HCT116 (cell line): ENCODE measurements around the gene FAM53A. TPM values are rescaled to one million over a fixed set of nuclear protein-coding genes. Genes with fewer than 3 reads are reported as not detected.

Experiments
- ATAC-seq: fragments of 200-7000 bp; cut with Tn5 transposase; 2 replicates; pipeline ENCODE4 v1.9.1; 2020; ENCODE audit warnings: mild to moderate bottlenecking, moderate library complexity
- BruUV-seq: library from RNA; stranded (reverse); fragments of 400-500 nt; replicated peaks from 2 replicates; lab custom pipeline; 2021; lab: Mats Ljungman, UMichigan
- CTCF ChIA-PET: fragments of 300-600 bp; sonication (Branson Sonifier 250); formaldehyde crosslinking; loops from one replicate; lab custom pipeline; 2021; ENCODE audit warnings: antibody characterized with exemption; lab: Charles Lee
- POLR2A ChIA-PET: fragments of 300-600, 350-600 bp; sonication (Branson Sonifier 250); formaldehyde crosslinking; loops from one replicate; lab custom pipeline; 2021; ENCODE audit warnings: antibody characterized with exemption; lab: Charles Lee
- RAD21 ChIA-PET, 2 experiments: fragments of 300-600 bp; sonication (Branson Sonifier 250); formaldehyde crosslinking; loops; one replicate each; lab custom pipeline; 2023; ENCODE audit warnings: low total read pairs in 2 of 2; ENCODE audit not compliant: uncharacterized antibody in 2 of 2, unreplicated experiment in 2 of 2, low non-redundant PET in 1 of 2; lab: Charles Lee
- DNase-seq: peaks from one replicate; pipeline ENCODE4 v3.0.0-alpha.2; 2010; ENCODE audit warnings: low read depth, low spot score
- H2AFZ ChIP-seq: fragments of 200-600 bp; shearing (Covaris generic), sonication (generic); 2 replicates; pipeline ENCODE4 v1.6.1; 2017; ENCODE audit warnings: low read depth, mixed run types, mixed read lengths, antibody characterized with exemption, low read length; ENCODE audit not compliant: poor library complexity, severe bottlenecking
- H3K27ac ChIP-seq: 2 replicates; pipeline ENCODE4 v1.5.1; 2012; ENCODE audit warnings: low read depth, low read length
- H3K27me3 ChIP-seq: fragments of 200-600 bp; sonication (generic); 2 replicates; pipeline ENCODE4 v1.6.1; 2016; ENCODE audit warnings: mixed run types, low read length, mixed read lengths; ENCODE audit not compliant: insufficient read depth
- H3K36me3 ChIP-seq, 2 experiments: fragments of 200-500 bp in 1 of 2; fragments of 200-600 bp in 1 of 2; sonication (Bioruptor generic) in 1 of 2; sonication (generic) in 1 of 2; 2 replicates each; pipeline versions ENCODE4 v1.5.1 to v1.6.1; 2014 to 2016; ENCODE audit warnings: low read length in 2 of 2, inconsistent platforms in 1 of 2, mixed read lengths in 1 of 2, mixed run types in 1 of 2; ENCODE audit not compliant: insufficient read depth in 2 of 2, control insufficient read depth in 1 of 2
- H3K4me1 ChIP-seq, 2 experiments: fragments of 200-600 bp in 1 of 2; sonication (generic) in 1 of 2; 2 replicates each; pipeline versions ENCODE4 v1.5.1 to v1.6.1; 2012 to 2017; ENCODE audit warnings: low read length in 2 of 2, inconsistent platforms in 1 of 2, mild to moderate bottlenecking in 1 of 2, mixed read lengths in 1 of 2, mixed run types in 1 of 2, moderate library complexity in 1 of 2; ENCODE audit not compliant: insufficient read depth in 2 of 2, control insufficient read depth in 1 of 2
- H3K4me2 ChIP-seq: fragments of 200-600 bp; sonication (generic); 2 replicates; pipeline ENCODE4 v1.6.1; 2017; ENCODE audit warnings: mixed run types, low read length, mixed read lengths
- H3K4me3 ChIP-seq, 2 experiments: fragments of 200-600 bp in 1 of 2; sonication (generic) in 1 of 2; replicated peaks in 1 of 2; 2 replicates each; pipeline ENCODE4 v1.5.1; 2011 to 2016; ENCODE audit warnings: low read length in 2 of 2, control low read depth in 1 of 2, low read depth in 1 of 2, mild to moderate bottlenecking in 1 of 2, mixed read lengths in 1 of 2, mixed run types in 1 of 2
- H3K79me2 ChIP-seq: fragments of 200-600 bp; sonication (generic); 2 replicates; pipeline ENCODE4 v1.6.1; 2017; ENCODE audit warnings: mild to moderate bottlenecking, mixed run types, low read length, moderate library complexity, mixed read lengths; ENCODE audit not compliant: insufficient read depth
- H3K9ac ChIP-seq: fragments of 200-600 bp; sonication (generic); 2 replicates; pipeline ENCODE4 v1.6.1; 2016; ENCODE audit warnings: low read length, mixed read lengths
- H3K9me2 ChIP-seq: fragments of 200-600 bp; sonication (generic), shearing (Covaris generic); 2 replicates; pipeline ENCODE4 v1.6.1; 2017; ENCODE audit warnings: mixed run types, mild to moderate bottlenecking, moderate library complexity; ENCODE audit not compliant: insufficient read depth
- H3K9me3 ChIP-seq, 2 experiments: fragments of 200-500 bp in 1 of 2; fragments of 200-600 bp in 1 of 2; sonication (Bioruptor generic) in 1 of 2; sonication (generic) in 1 of 2; 2 replicates each; pipeline ENCODE4 v1.6.1; 2014 to 2017; ENCODE audit warnings: low read length in 2 of 2, mixed read lengths in 2 of 2, inconsistent platforms in 1 of 2, low read depth in 1 of 2, mild to moderate bottlenecking in 1 of 2, mixed run types in 1 of 2, moderate library complexity in 1 of 2; ENCODE audit not compliant: control insufficient read depth in 1 of 2, insufficient read depth in 1 of 2
- H4K20me1 ChIP-seq: fragments of 200-600 bp; sonication (generic), shearing (Covaris generic); 2 replicates; pipeline ENCODE4 v1.6.1; 2017; ENCODE audit warnings: mixed run types, mild to moderate bottlenecking, moderate library complexity; ENCODE audit not compliant: insufficient read depth
- CBX3 ChIP-seq: IDR thresholded peaks from 2 replicates; pipeline ENCODE4 v1.6.1; 2012; ENCODE audit warnings: low read depth
- CEBPB ChIP-seq: IDR thresholded peaks from 2 replicates; pipeline ENCODE4 v1.6.1; 2012; ENCODE audit warnings: low read depth
- CTCF ChIP-seq, 3 experiments: fragments of 200-600 bp in 1 of 3; sonication (generic) in 1 of 3; IDR thresholded peaks in 2 of 3; conservative IDR thresholded peaks in 1 of 3; 2 replicates each; pipeline ENCODE4 v1.5.1; 2012 to 2017; ENCODE audit warnings: low read depth in 2 of 3, low read length in 2 of 3, antibody characterized with exemption in 1 of 3, borderline replicate concordance in 1 of 3, control low read depth in 1 of 3, mild to moderate bottlenecking in 1 of 3, mixed read lengths in 1 of 3, mixed run types in 1 of 3, moderate library complexity in 1 of 3; ENCODE audit not compliant: insufficient read depth in 1 of 3
- EGR1 ChIP-seq: IDR thresholded peaks from 2 replicates; pipeline ENCODE4 v1.6.1; 2012; ENCODE audit warnings: low read depth
- ELF1 ChIP-seq: IDR thresholded peaks from 2 replicates; pipeline ENCODE4 v1.6.1; 2012; ENCODE audit warnings: low read depth, borderline replicate concordance
- EZH2 ChIP-seq: fragments of 200-600 bp; sonication (generic); IDR thresholded peaks from 2 replicates; pipeline ENCODE4 v1.6.1; 2017; ENCODE audit warnings: antibody characterized with exemption, mixed run types
- MAX ChIP-seq: IDR thresholded peaks from 2 replicates; pipeline ENCODE4 v1.6.1; 2012
- POLR2AphosphoS5 ChIP-seq: IDR thresholded peaks from 2 replicates; pipeline ENCODE4 v1.6.1; 2011; ENCODE audit warnings: mild to moderate bottlenecking, low read depth, low read length, moderate library complexity
- REST ChIP-seq: IDR thresholded peaks from 2 replicates; pipeline ENCODE4 v1.6.1; 2012; ENCODE audit warnings: low read depth
- SIN3A ChIP-seq: IDR thresholded peaks from 2 replicates; pipeline ENCODE4 v1.6.1; 2012; ENCODE audit warnings: low read depth
- SP1 ChIP-seq: IDR thresholded peaks from 2 replicates; pipeline ENCODE4 v1.6.1; 2012; ENCODE audit warnings: low read depth
- TCF7L2 ChIP-seq: IDR thresholded peaks from 2 replicates; pipeline ENCODE4 v1.7.0; 2011; ENCODE audit warnings: borderline replicate concordance, inconsistent platforms; ENCODE audit not compliant: insufficient read depth, insufficient read length; ENCODE audit errors: extremely low read depth
- YY1 ChIP-seq: IDR thresholded peaks from 2 replicates; pipeline ENCODE4 v1.6.1; 2011; ENCODE audit warnings: low read length, low read depth, moderate library complexity, mild to moderate bottlenecking; ENCODE audit not compliant: insufficient replicate concordance; ENCODE audit errors: extremely low read depth
- ZBTB33 ChIP-seq: IDR thresholded peaks from 2 replicates; pipeline ENCODE4 v1.6.1; 2011; ENCODE audit warnings: mild to moderate bottlenecking, low read length, moderate library complexity; ENCODE audit not compliant: insufficient replicate concordance; ENCODE audit errors: extremely low read depth
- ZFX ChIP-seq: fragments of 450-650 bp; IDR thresholded peaks from 2 replicates; pipeline ENCODE4 v1.6.1; 2017
- ZNF274 ChIP-seq: fragments of 200-500 bp; sonication (Bioruptor generic); IDR thresholded peaks from 2 replicates; pipeline ENCODE4 v1.6.1; 2014; ENCODE audit warnings: mild to moderate bottlenecking, low read depth, low read length, inconsistent platforms
- intact Hi-C: fragments of 100-400 bp; cut with micrococcal nuclease; formaldehyde crosslinking; loops from 2 replicates; pipeline ENCODE4 v1.10.0; 2022
- total RNA-seq: library from RNA; stranded (reverse); gene quantifications from one replicate; pipeline ENCODE4 v1.2.1, GENCODE V29; 2021; ENCODE audit not compliant: unreplicated experiment

FAM53A gene
- total RNA-seq, 1 experiment from 2014 or later, result 1.1 TPM

- Histone ChIP-seq H3K4me3 (no peak overlapping the region), H3K9me3 (no peaks in the 10 kb centered on the region), H3K27ac (no peak overlapping the region), H3K9ac (no peak overlapping the region), H3K79me2 (no peaks in the 10 kb centered on the region), H2AFZ (no peak overlapping the region), H4K20me1 (no peaks in the 10 kb centered on the region), H3K27me3 (no peaks in the 10 kb centered on the region), H3K9me2 (no peaks in the 10 kb centered on the region)
- RAD21 ChIA-PET, result no interaction called here
- ATAC-seq (no peak), DNase-seq (no peak)
- POLR2A ChIA-PET, result no interaction called here
- BruUV-seq, result no TSS peak
- TF ChIP-seq CTCF (IDR thresholded peaks at IDR 0.05 in 2 of 3, conservative IDR thresholded peaks at IDR 0.05 in 1 of 3; ENCODE audit: borderline replicate concordance in 1 of 3, insufficient read depth in 1 of 3, low read depth in 2 of 3, low read length in 2 of 3) (no peak), POLR2AphosphoS5 (no peak), ZFX (no peak), ELF1 (no peak), CEBPB (no peak), YY1 (no peak), ZBTB33 (no peak), TCF7L2 (no peak), ZNF274 (no peak), REST (no peak), EZH2 (no peak), SIN3A (no peak), MAX (no peak), EGR1 (no peak), SP1 (no peak), CBX3 (no peak)
- TF ChIP-seq, all 23 proteins: peak for 0
- Histone ChIP-seq H3K4me2 (no peak overlapping the region), H3K36me3 (no peaks in the 10 kb centered on the region), H3K4me1 (no peaks in the 10 kb centered on the region)
- intact Hi-C loops, result no loop called here
- CTCF ChIA-PET, result no interaction called here
Observed at GRCh38 chr4:1676605-1677525, 7.2 kb downstream of the FAM53A start.
